ENCODE results near the gene ZNF460. TPM values are rescaled to one million over a fixed set of nuclear protein-coding genes. Genes with fewer than 3 reads are reported as not detected.

ZNF460 gene
- total RNA-seq, 1 experiment from 2014 or later, result 43.1 TPM

GRCh38 chr19:57245066-57245465, 35.2 kb upstream of the ZNF460 start (continued):
- TF ChIP-seq, protein P1, sequence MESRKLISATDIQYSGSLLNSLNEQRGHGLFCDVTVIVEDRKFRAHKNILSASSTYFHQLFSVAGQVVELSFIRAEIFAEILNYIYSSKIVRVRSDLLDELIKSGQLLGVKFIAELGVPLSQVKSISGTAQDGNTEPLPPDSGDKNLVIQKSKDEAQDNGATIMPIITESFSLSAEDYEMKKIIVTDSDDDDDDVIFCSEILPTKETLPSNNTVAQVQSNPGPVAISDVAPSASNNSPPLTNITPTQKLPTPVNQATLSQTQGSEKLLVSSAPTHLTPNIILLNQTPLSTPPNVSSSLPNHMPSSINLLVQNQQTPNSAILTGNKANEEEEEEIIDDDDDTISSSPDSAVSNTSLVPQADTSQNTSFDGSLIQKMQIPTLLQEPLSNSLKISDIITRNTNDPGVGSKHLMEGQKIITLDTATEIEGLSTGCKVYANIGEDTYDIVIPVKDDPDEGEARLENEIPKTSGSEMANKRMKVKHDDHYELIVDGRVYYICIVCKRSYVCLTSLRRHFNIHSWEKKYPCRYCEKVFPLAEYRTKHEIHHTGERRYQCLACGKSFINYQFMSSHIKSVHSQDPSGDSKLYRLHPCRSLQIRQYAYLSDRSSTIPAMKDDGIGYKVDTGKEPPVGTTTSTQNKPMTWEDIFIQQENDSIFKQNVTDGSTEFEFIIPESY (IDR thresholded peaks at IDR 0.05; ENCODE audit: extremely low read depth, insufficient replicate concordance, low read length), result no peak
- no peak for TF ChIP-seq ELF1 (IDR thresholded peaks at IDR 0.05; ENCODE audit: borderline replicate concordance, low read depth)
- TF ChIP-seq JUND (IDR thresholded peaks at IDR 0.05), result no peak

GRCh38 chr19:57245959-57246358, 34.3 kb upstream of the ZNF460 start:
- no TSS peak for BruUV-seq (replicated peaks)

More at GRCh38 chr19:57245959-57246358, 34.3 kb upstream of the ZNF460 start:
- peaks cover 4 to 17% of the 10 kb centered on the region in 2 experiments; a peak in 3 of 4 replicates for H3K36me3 ChIP-seq (ENCODE audit: control insufficient read depth in 1 of 2, insufficient read depth in 2 of 2, low read length in 2 of 2)
- intact Hi-C loops (cut with micrococcal nuclease), result no loop called here
- peaks cover 0 to 11% of the 10 kb centered on the region in 2 experiments; a peak in 3 of 4 replicates for H3K4me1 ChIP-seq (ENCODE audit: control insufficient read depth in 1 of 2, insufficient read depth in 2 of 2, low read length in 2 of 2)
- POLR2A ChIA-PET, result no interaction called here
- no peaks in the 10 kb centered on the region for H3K9me2 ChIP-seq (ENCODE audit: insufficient read depth)
- no peak overlapping the region for H3K4me3 ChIP-seq (replicated peaks in 1 of 2; ENCODE audit: low read depth in 1 of 2, low read length in 2 of 2)
- no peak overlapping the region for H3K4me2 ChIP-seq (ENCODE audit: low read length)
- TF ChIP-seq CBX3 (IDR thresholded peaks at IDR 0.05; ENCODE audit: low read depth) (no peak), EZH2 (IDR thresholded peaks at IDR 0.05) (no peak), TCF7L2 (IDR thresholded peaks at IDR 0.05; ENCODE audit: borderline replicate concordance, extremely low read depth, insufficient read depth, insufficient read length) (no peak), SP1 (IDR thresholded peaks at IDR 0.05; ENCODE audit: low read depth) (no peak), CEBPB (IDR thresholded peaks at IDR 0.05; ENCODE audit: low read depth) (no peak), CTCF (IDR thresholded peaks at IDR 0.05 in 2 of 3, conservative IDR thresholded peaks at IDR 0.05 in 1 of 3; ENCODE audit: borderline replicate concordance in 1 of 3, insufficient read depth in 1 of 3, low read depth in 2 of 3, low read length in 2 of 3) (no peak), FOSL1 (IDR thresholded peaks at IDR 0.05; ENCODE audit: low read depth) (no peak), MAX (IDR thresholded peaks at IDR 0.05) (no peak)
- no peak overlapping the region for H3K9ac ChIP-seq (ENCODE audit: low read length)
- RAD21 ChIA-PET (ENCODE audit: low non-redundant PET in 1 of 2, low total read pairs in 2 of 2, uncharacterized antibody in 2 of 2, unreplicated experiment in 2 of 2), result no interaction called here
- peaks cover 35% of the 10 kb centered on the region for H3K79me2 ChIP-seq (ENCODE audit: insufficient read depth, low read length)
- ATAC-seq (no peak), DNase-seq (ENCODE audit: low read depth, low spot score) (no peak)
- no peak overlapping the region for H2AFZ ChIP-seq (ENCODE audit: low read depth, low read length, poor library complexity, severe bottlenecking)
- no peaks in the 10 kb centered on the region for H3K9me3 ChIP-seq (ENCODE audit: control insufficient read depth in 1 of 2, insufficient read depth in 1 of 2, low read depth in 1 of 2, low read length in 2 of 2)
- H4K20me1 ChIP-seq (ENCODE audit: insufficient read depth), result no peaks in the 10 kb centered on the region
- no peak overlapping the region for H3K27ac ChIP-seq (ENCODE audit: low read depth, low read length)
- H3K27me3 ChIP-seq (ENCODE audit: insufficient read depth, low read length), result no peaks in the 10 kb centered on the region
- CTCF ChIA-PET, result no interaction called here

Measured in HCT116 (cell line).